Ovary (tissue), 9 donors: ENCODE results near the gene WDR43. TPM values are rescaled to one million over a fixed set of nuclear protein-coding genes. Genes with fewer than 3 reads are reported as not detected.

ENCODE experiments used
- DNase-seq, 5 donors: peaks; one replicate each; pipeline ENCODE4 v3.0.0-alpha.2; 2019 to 2020
- H3K27ac ChIP-seq, 2 donors: fragments of 200-600 bp; one replicate each; pipeline versions ENCODE4 v1.5.1 to v1.8.0; 2019 to 2022
- H3K27me3 ChIP-seq: fragments of 200-600 bp; one replicate; pipeline ENCODE4 v1.8.0; 2022
- H3K36me3 ChIP-seq: fragments of 200-600 bp; sonication (generic); one replicate; pipeline ENCODE4 v1.5.1; 2019
- H3K4me1 ChIP-seq: one replicate; pipeline ENCODE4 v1.8.1; 2013; ENCODE audit warnings: mild to moderate bottlenecking, moderate library complexity; ENCODE audit not compliant: insufficient read depth
- H3K4me3 ChIP-seq: fragments of 200-600 bp; sonication (generic); one replicate; pipeline ENCODE4 v1.5.1; 2017
- H3K9me3 ChIP-seq, 2 donors: fragments of 200-600 bp in 1 of 2; sonication (generic) in 1 of 2; one replicate each; pipeline versions ENCODE4 v1.5.1 to v1.8.1; 2013 to 2019; ENCODE audit warnings: mild to moderate bottlenecking in 1 of 2, moderate library complexity in 1 of 2
- CTCF ChIP-seq, 3 donors: fragments of 450-650 bp in 2 of 3; fragments of 200-600 bp in 1 of 3; IDR thresholded peaks; one replicate each; pipeline versions ENCODE4 v1.5.1 to v1.8.0; 2016 to 2022; ENCODE audit warnings: antibody characterized with exemption in 3 of 3, mild to moderate bottlenecking in 1 of 3
- EP300 ChIP-seq: sonication (generic); formaldehyde crosslinking; IDR thresholded peaks from one replicate; pipeline ENCODE4 v1.6.1; 2017; ENCODE audit warnings: antibody characterized with exemption
- POLR2A ChIP-seq: fragments of 450-650 bp; IDR thresholded peaks from one replicate; pipeline ENCODE4 v1.6.1; 2017; ENCODE audit warnings: antibody characterized with exemption, mild to moderate bottlenecking, moderate library complexity
- WGBS, 3 donors: extraction: QIAGEN DNeasy Blood & Tissue Kit in 1 of 3; methylation state at CpG; one replicate each; pipeline versions ENCODE4 v1.1.5 to v1.1.7; 2013 to 2017; 5-methylcytosine and 5-hydroxymethylcytosine counted together
- intact Hi-C, 4 donors: fragments of 100-400 bp; cut with DNase I; formaldehyde crosslinking; loops; one replicate each; pipeline versions ENCODE4 v1.11.0 to v1.15.1; 2022 to 2023
- polyA plus RNA-seq, 2 donors: library from polyadenylated mRNA; stranded (reverse); fragments of 200-250 nt in 1 of 2; fragments of 350-450 nt in 1 of 2; fragmentation: Illumina TruSeq in 1 of 2; extraction: RNeasy Lipid Tissue Mini Kit (QIAGEN cat#74804) in 1 of 2; gene quantifications; one replicate each; pipeline ENCODE4 v1.2.3, GENCODE V29; 2013 to 2014
- total RNA-seq, 7 donors: library from RNA; depleted of rRNA in 2 of 7; stranded (reverse); fragments of >200 nt in 2 of 7; fragmentation: NEBNext Ultra II Directional in 3 of 7; extraction: Animal tissue kit (Norgen Biotek cat#: 25700) in 3 of 7; gene quantifications; one replicate each; pipeline versions ENCODE4 v1.1.0 to v1.2.4, GENCODE V29; 2016 to 2023
- donor health status: DM: no; HTN: no; CAD: no; lungs with moderate emphysema.
- donor health status: DM: no; HTN: no; CAD: no.
- donor health status: Bipolar disorder and iron deficiency.
- donor health status: DM: yes; HTN: yes; CAD: no.
- donor health status: DM: no; HTN: no; CAD: no.
- donor health status: DM: yes; HTN: yes; CAD: no.

The WDR43 gene
- total and polyA plus RNA-seq, 9 donors = 14.0 to 63.5 (median 43.5) TPM

GRCh38 chr2:28901202-28901601 is 6.7 kb downstream of the WDR43 start:
- 52 to 62% (median 53%) methylated on average over 2 of the region's 2 CpGs for WGBS, 3 donors
- Histone ChIP-seq H3K9me3 (no peaks in the 10 kb centered on the region), H3K4me3 (no peak overlapping the region), H3K4me1 (peaks cover 2% of the 10 kb centered on the region), H3K36me3 (no peaks in the 10 kb centered on the region), H3K27me3 (no peaks in the 10 kb centered on the region), H3K27ac (no peak overlapping the region)
- TF ChIP-seq POLR2A (no peak), CTCF (IDR thresholded peaks at IDR 0.05) (no peak), EP300 (no peak)
- no peak for DNase-seq
- intact Hi-C loops = no loop called here

GRCh38 chr2:28901841-28902240 is 7.4 kb downstream of the WDR43 start:
- H3K36me3 ChIP-seq = no peaks in the 10 kb centered on the region
- no peaks in the 10 kb centered on the region for H3K9me3 ChIP-seq
- H3K27ac ChIP-seq = no peak overlapping the region
- H3K4me1 ChIP-seq = peaks cover 2% of the 10 kb centered on the region
- WGBS, 3 donors = 33 to 46% (median 45%) methylated on average over 1 of the region's 1 CpG
- H3K4me3 ChIP-seq = no peak overlapping the region
- H3K27me3 ChIP-seq = no peaks in the 10 kb centered on the region
- DNase-seq = no peak
- TF ChIP-seq CTCF (IDR thresholded peaks at IDR 0.05) (no peak), POLR2A (no peak), EP300 (no peak)
- intact Hi-C loops = no loop called here

DNA sequence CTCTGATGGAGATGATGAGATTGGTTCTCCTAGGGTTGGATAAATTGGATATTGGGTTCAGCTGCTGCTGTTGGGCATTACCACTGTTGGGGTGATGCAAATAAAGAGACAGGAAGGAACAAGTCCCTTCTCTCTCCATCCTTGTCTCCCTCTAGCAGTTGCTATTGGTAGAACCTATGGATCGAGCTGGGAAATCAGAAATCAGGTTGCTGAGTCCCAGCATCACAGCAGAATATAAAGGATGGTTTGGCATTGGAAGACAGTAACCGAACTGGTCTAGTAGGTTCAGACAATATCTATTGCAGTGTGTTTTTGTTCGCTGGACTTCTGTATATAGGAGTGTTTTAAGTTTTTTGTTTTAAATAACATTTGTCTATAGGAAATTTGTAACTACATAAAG is 8.1 kb downstream of the WDR43 start:
- no peak for DNase-seq
- Histone ChIP-seq H3K27me3 (no peaks in the 10 kb centered on the region), H3K36me3 (no peaks in the 10 kb centered on the region), H3K4me1 (no peaks in the 10 kb centered on the region), H3K27ac (no peak overlapping the region), H3K9me3 (no peaks in the 10 kb centered on the region), H3K4me3 (no peak overlapping the region)
- TF ChIP-seq POLR2A = no peak
- intact Hi-C loops = no loop called here
- WGBS, 3 donors = 87 to 92% (median 89%) methylated on average over 3 of the region's 3 CpGs

DNA sequence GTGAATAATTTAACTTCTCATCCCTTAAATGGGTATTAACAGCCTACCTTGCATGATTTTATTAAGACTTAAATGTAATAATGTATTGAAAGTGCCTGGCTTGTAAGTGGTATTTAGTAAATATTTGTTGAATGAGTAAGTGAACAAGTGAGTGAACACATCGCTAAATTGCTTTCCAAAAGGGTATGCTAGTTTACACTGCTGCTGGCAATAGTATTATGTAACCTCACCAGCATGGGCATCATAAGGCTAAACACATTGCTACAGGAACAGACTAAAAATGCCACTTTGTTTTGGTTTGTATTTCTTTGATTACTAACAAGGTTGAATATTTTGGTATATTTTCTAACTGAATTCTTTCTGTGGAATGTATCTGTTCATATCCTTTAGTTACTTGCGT is 9.8 kb downstream of the WDR43 start:
- no peak for TF ChIP-seq POLR2A
- TF ChIP-seq EP300 = no peak
- TF ChIP-seq CTCF (IDR thresholded peaks at IDR 0.05) = no peak
- WGBS, 3 donors = 57 to 68% (median 63%) methylated on average over 2 of the region's 2 CpGs
- no peak overlapping the region for H3K4me3 ChIP-seq
- intact Hi-C loops = no loop called here
- no peaks in the 10 kb centered on the region for H3K9me3 ChIP-seq
- no peaks in the 10 kb centered on the region for H3K4me1 ChIP-seq
- no peak overlapping the region for H3K27ac ChIP-seq
- no peak for DNase-seq
- no peaks in the 10 kb centered on the region for H3K27me3 ChIP-seq
- no peaks in the 10 kb centered on the region for H3K36me3 ChIP-seq

DNA sequence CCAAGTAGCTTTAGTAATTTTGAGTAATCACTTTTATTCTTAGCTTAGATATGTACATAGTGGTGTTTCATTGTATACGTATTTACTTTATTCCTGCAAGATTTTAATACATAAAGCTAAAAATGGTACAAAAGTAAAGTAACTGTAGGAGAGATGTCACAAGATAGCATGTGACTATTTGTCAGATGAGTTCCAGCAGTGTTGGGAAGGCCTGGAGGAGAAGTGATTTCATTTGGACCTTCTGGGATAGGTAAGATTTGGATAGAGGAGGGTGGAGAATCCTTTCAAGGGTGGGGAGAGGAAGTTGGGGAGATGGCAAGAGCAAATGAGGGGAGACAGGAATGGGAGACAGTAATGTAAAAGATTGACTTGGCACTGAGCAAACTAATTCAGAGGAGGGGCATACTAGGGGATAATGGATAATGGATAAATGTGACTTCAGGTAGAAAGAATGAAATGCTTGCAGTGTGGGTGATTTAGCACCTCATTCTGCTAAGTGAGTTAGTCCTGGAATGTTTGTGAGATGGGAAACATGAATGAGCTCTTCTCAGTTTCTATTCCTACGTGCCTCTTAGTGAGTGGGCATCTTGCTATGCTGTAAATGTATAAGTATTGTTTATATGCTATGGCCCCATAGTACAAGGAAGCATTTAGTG is 10.5 kb downstream of the WDR43 start:
- Histone ChIP-seq H3K9me3 (no peaks in the 10 kb centered on the region), H3K27me3 (no peaks in the 10 kb centered on the region), H3K4me3 (no peak overlapping the region), H3K36me3 (no peaks in the 10 kb centered on the region), H3K4me1 (no peaks in the 10 kb centered on the region), H3K27ac (no peak overlapping the region)
- intact Hi-C loops = no loop called here
- no peak for DNase-seq
- 44 to 94% (median 90%) methylated on average over 2 of the region's 2 CpGs for WGBS, 3 donors
- TF ChIP-seq POLR2A (no peak), EP300 (no peak), CTCF (IDR thresholded peaks at IDR 0.05) (no peak)
